WTC11 (cell line): Measurements from ENCODE around the gene ARG1.

Source experiments
- CREM ChIP-seq: sonication (generic); formaldehyde crosslinking; IDR thresholded peaks from 2 replicates; pipeline ENCODE4 v1.8.1; 2022; ENCODE audit warnings: mild to moderate bottlenecking, missing genetic modification reagents, moderate library complexity
- CTCF ChIP-seq: fragments of 200-600 bp; IDR thresholded peaks from 2 replicates; pipeline ENCODE4 v1.8.0; 2022; ENCODE audit warnings: antibody characterized with exemption
- HMGA2 ChIP-seq: fragments of 250-450 bp; sonication (Bioruptor Pico); IDR thresholded peaks from 2 replicates; pipeline ENCODE4 v1.4.0; 2021; ENCODE audit warnings: mild to moderate bottlenecking, moderate library complexity
- JAZF1 ChIP-seq: fragments of 250-450 bp; sonication (Bioruptor Pico); IDR thresholded peaks from 2 replicates; pipeline ENCODE4 v1.9.0; 2021; ENCODE audit warnings: moderate library complexity, mild to moderate bottlenecking, inconsistent platforms
- SP1 ChIP-seq: sonication (generic); formaldehyde crosslinking; conservative IDR thresholded peaks from 2 replicates; pipeline ENCODE4 v1.8.1; 2022; ENCODE audit warnings: missing genetic modification reagents
- ZNF423 ChIP-seq: fragments of 250-450 bp; sonication (Bioruptor Pico); IDR thresholded peaks from 2 replicates; pipeline ENCODE4 v2.1.2; 2022; ENCODE audit warnings: mild to moderate bottlenecking, moderate library complexity

- TF ChIP-seq CTCF (no peak), SP1 (no peak), CREM (CRISPR knock-in tag) (no peak), ZNF423 (CRISPR knock-in tag) (no peak), JAZF1 (CRISPR knock-in tag) (no peak), HMGA2 (no peak)
Observed at GRCh38 chr6:131552572-131552971, 20.5 kb upstream of the ARG1 start.
